Right kidney (tissue), 9 donors: ENCODE measurements around the gene TBCA.

Experiments
- DNase-seq: peaks from one replicate; pipeline ENCODE4 v3.0.0-alpha.2; 2016
- long read RNA-seq, 8 donors: transcript quantifications; one replicate each; lab custom pipeline, GENCODE V29; 2026

The TBCA gene
- long read RNA-seq, donor 1, transcript TBCA-201 (3 exons, 2,301 nt) = minor isoform, 27 of 370 reads
- long read RNA-seq, donor 1, transcript TBCA-205 (3 exons, 717 nt) = minor isoform, 17 of 370 reads
- long read RNA-seq, donor 1, transcript TBCA-202 (4 exons, 683 nt) = major isoform, 275 of 370 reads
- long read RNA-seq, donor 1, partial matches to known transcripts = 26 of 370 reads
- long read RNA-seq, donor 1, other reads (novel, unspliced or antisense) = 21 of 370 reads
- long read RNA-seq, donor 2, transcript TBCA-205 (3 exons, 717 nt) = minor isoform, 6 of 177 reads
- long read RNA-seq, donor 2, transcript TBCA-201 (3 exons, 2,301 nt) = minor isoform, 12 of 177 reads
- long read RNA-seq, donor 2, transcript TBCA-202 (4 exons, 683 nt) = major isoform, 151 of 177 reads
- long read RNA-seq, donor 2, partial matches to known transcripts = 0 of 177 reads
- long read RNA-seq, donor 2, other reads (novel, unspliced or antisense) = 6 of 177 reads
- long read RNA-seq, donor 3, transcript TBCA-205 (3 exons, 717 nt) = minor isoform, 5 of 106 reads
- long read RNA-seq, donor 3, transcript TBCA-202 (4 exons, 683 nt) = major isoform, 83 of 106 reads
- long read RNA-seq, donor 3, transcript TBCA-201 (3 exons, 2,301 nt) = minor isoform, 9 of 106 reads
- long read RNA-seq, donor 3, partial matches to known transcripts = 9 of 106 reads
- long read RNA-seq, donor 3, other reads (novel, unspliced or antisense) = 0 of 106 reads
- long read RNA-seq, donor 4, transcript TBCA-205 (3 exons, 717 nt) = minor isoform, 18 of 181 reads
- long read RNA-seq, donor 4, transcript TBCA-202 (4 exons, 683 nt) = major isoform, 143 of 181 reads
- long read RNA-seq, donor 4, transcript TBCA-201 (3 exons, 2,301 nt) = minor isoform, 18 of 181 reads
- long read RNA-seq, donor 4, partial matches to known transcripts = 0 of 181 reads
- long read RNA-seq, donor 4, other reads (novel, unspliced or antisense) = 0 of 181 reads
- long read RNA-seq, donor 5, transcript TBCA-201 (3 exons, 2,301 nt) = minor isoform, 11 of 240 reads
- long read RNA-seq, donor 5, transcript TBCA-205 (3 exons, 717 nt) = minor isoform, 12 of 240 reads
- long read RNA-seq, donor 5, transcript TBCA-202 (4 exons, 683 nt) = major isoform, 198 of 240 reads
- long read RNA-seq, donor 5, partial matches to known transcripts = 7 of 240 reads
- long read RNA-seq, donor 5, other reads (novel, unspliced or antisense) = 11 of 240 reads
- long read RNA-seq, donor 6, transcript TBCA-202 (4 exons, 683 nt) = major isoform, 158 of 193 reads
- long read RNA-seq, donor 6, transcript TBCA-205 (3 exons, 717 nt) = minor isoform, 16 of 193 reads
- long read RNA-seq, donor 6, transcript TBCA-201 (3 exons, 2,301 nt) = minor isoform, 12 of 193 reads
- long read RNA-seq, donor 6, partial matches to known transcripts = 0 of 193 reads
- long read RNA-seq, donor 6, other reads (novel, unspliced or antisense) = 5 of 193 reads
- long read RNA-seq, donor 7, transcript TBCA-205 (3 exons, 717 nt) = minor isoform, 19 of 339 reads
- long read RNA-seq, donor 7, transcript TBCA-202 (4 exons, 683 nt) = major isoform, 268 of 339 reads
- long read RNA-seq, donor 7, transcript TBCA-201 (3 exons, 2,301 nt) = minor isoform, 20 of 339 reads
- long read RNA-seq, donor 7, partial matches to known transcripts = 23 of 339 reads
- long read RNA-seq, donor 7, other reads (novel, unspliced or antisense) = 7 of 339 reads
- long read RNA-seq, donor 8, transcript TBCA-205 (3 exons, 717 nt) = minor isoform, 11 of 196 reads
- long read RNA-seq, donor 8, transcript TBCA-202 (4 exons, 683 nt) = major isoform, 159 of 196 reads
- long read RNA-seq, donor 8, transcript TBCA-201 (3 exons, 2,301 nt) = minor isoform, 18 of 196 reads
- long read RNA-seq, donor 8, partial matches to known transcripts = 5 of 196 reads
- long read RNA-seq, donor 8, other reads (novel, unspliced or antisense) = 0 of 196 reads

DNA sequence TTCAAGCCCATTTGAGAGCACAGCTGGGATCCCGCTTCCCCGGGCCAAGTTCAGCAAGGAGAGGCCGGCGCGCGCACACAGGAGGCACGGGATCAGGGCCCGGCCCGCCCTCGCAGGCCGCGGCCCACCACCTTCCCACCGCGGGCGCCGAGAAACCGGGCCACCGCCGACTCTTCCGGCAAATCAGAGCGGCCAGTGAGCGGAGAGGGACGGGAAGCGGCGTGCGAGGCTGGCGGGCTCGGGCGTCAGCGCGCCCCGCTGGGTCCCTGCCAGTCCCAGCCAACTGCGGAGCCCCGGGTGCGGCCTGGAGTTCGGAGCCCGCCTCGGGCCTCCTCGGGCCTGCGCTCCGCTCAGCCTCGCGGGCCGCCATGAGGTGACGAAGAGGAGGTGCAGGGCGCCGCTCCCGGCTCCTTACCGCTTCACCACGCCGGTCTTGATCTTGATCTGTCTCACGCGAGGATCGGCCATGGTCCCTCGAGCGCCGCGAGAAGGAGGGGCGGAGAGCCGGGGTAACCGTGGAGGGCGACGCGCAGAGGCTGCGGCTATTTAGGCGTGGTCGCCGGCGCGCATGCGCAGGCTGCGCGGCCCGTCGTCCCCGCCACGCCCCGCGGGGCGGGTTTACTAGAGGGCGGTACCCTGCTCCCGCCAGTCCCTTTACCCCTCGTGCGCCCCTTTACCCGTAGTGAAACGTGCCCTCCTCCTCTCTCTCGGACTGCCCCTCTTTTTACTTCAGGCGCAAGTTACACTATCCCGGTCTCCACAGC, at the start of gene TBCA:
Gene TBCA (minus strand): TSS at position 550 of the 764 bp plus-strand sequence. CDS start 82 bp downstream, at position 468.
- peak; percentile 99 for DNase-seq

GRCh38 chr5:77824981-77825380, 48.8 kb upstream of the TBCA start:
- no peak for DNase-seq

- no peak for DNase-seq
These were observed 40.5 kb upstream of the TBCA start for GRCh38 chr5:77816686-77817085.

DNA sequence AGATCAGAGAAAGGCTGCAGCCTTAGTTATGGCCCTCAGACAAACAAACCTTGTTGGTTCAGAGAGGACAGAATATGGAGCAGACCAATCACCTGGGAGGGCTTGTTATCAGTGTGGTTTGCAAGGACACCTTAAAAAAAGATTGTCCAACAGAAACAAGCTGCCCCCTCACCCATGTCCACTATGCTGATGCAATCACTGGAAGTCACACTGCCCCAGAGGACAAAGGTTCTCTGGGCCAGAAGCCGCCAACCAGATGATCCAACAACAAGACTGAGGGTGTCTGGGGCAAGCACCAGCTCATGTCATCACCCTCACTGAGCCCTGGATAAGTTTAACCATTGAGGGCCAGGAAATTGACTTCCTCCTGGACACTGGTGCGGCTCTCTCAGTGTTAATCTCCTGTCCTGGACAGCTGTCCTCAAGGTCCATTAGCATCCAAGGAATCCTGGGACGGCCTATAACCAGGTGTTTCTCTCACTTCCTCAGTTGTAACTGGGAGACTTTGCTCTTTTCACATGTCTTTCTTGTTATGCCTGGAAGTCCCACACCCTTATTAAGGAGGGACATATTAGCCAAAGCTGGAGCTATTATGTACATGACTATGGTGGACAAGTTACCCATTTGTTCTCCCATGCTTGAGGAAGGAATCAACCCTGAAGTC, 36.9 kb upstream of the TBCA start:
- no peak for DNase-seq

GRCh38 chr5:77806213-77806843, 30.2 kb upstream of the TBCA start:
- no peak for DNase-seq

DNA sequence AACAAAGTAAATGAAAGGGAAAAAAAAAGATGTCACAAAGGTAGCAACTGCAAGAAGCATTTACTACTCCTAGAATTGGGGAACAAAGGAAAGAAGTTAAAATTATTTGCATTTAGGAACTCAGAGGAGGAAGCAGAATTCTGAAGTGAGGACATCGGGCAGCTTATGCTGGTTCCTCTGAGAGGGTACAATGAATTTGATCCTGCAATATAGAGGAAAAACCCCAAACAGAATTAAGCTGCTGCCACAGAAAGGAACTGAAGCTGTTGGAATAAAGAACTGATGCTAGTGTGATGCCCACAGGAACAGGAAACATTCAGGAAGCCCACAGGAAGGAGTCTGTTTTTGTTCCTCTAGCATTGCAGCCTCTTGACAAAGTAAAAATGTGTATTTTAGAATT, 22.3 kb upstream of the TBCA start:
- no peak for DNase-seq

- DNase-seq = no peak
These were observed 21.0 kb upstream of the TBCA start for GRCh38 chr5:77797136-77797535.

DNA sequence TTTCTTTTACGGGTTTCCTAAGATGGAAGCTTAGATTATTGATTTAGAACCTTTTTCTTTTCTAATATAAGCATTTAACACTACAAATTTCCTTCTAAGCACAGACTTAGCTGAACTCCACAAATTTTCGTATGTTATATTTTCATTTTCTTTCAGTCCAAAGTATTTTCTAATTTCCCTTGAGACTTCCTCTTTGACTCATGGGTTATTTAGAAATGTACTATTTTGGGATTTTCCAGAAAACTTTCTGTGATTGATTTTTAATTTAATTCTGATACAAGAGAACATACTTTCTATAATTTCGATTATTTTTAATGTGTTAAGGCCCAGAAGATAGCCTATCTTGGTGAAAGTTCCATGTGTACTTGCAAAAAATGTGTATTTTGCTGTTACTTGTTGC, 19.7 kb upstream of the TBCA start:
- no peak for DNase-seq

GRCh38 chr5:77795268-77795667, 19.1 kb upstream of the TBCA start:
- no peak for DNase-seq

- DNase-seq = no peak
These were observed 15.8 kb upstream of the TBCA start for GRCh38 chr5:77791926-77792325.

DNA sequence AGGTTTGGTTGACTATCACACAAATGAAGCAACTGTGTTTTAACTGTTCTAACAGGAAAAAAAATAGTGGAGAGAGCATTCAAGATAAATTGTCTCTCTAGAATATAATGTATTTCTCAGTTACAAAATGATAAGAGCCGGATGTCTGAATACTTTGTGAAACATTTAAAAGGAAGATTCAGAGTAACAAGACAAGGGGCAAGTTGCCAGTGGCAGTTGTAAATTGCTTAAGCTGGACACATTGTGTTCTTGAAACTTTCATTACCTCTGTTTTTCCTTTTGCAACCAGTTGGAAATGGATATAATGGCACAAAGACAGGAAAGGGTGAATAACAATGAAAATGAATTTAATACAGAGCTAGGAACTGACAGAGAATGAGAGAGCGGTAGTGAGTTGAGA, 15.2 kb upstream of the TBCA start:
- DNase-seq = no peak

- no peak for DNase-seq
These were observed 9.1 kb upstream of the TBCA start for GRCh38 chr5:77785229-77785628.

- no peak for DNase-seq
These were observed 8.6 kb upstream of the TBCA start for GRCh38 chr5:77784735-77785134.

- DNase-seq = no peak
These were observed 4.9 kb upstream of the TBCA start for GRCh38 chr5:77781076-77781475.

- DNase-seq = no peak
These were observed 2.8 kb upstream of the TBCA start for GRCh38 chr5:77778881-77779438.

GRCh38 chr5:77778398-77778797, 2.3 kb upstream of the TBCA start:
- no peak for DNase-seq

DNA sequence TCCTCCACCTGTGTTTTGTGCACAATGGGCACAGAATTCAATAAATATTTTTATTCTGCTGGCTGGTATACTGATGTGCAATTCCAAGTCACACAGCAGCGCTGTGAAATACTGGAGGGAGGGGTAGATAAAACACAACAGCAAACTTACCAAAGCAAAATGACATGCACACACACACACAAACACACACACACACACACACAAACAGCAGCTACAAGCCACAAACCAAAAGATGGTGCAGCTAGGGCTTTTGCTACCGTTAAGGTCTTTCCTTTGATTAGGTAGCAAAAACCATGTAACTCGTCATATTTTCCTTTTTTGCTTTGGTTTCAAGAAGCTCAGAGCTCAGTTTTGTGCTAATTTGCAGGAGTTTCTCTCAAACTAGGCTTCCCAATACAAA, 1.8 kb upstream of the TBCA start:
- DNase-seq = no peak

GRCh38 chr5:77777281-77777892, 1.2 kb upstream of the TBCA start:
- DNase-seq = no peak
